Testis (tissue), 2 donors: ENCODE data around the gene PIGW.

Experiments used
- POLR2A ChIP-seq: fragments of 450-650 bp; IDR thresholded peaks from one replicate; pipeline ENCODE4 v1.6.1; 2017; ENCODE audit warnings: antibody characterized with exemption, mild to moderate bottlenecking, moderate library complexity
- TF ChIP-seq, protein P1 (sequence below), 3 experiments: fragments of 450-650 bp in 2 of 3; fragments of 200-600 bp in 1 of 3; sonication (generic) in 1 of 3; IDR thresholded peaks; one replicate each; pipeline ENCODE4 v1.5.1; 2016 to 2019; ENCODE audit warnings: antibody characterized with exemption in 3 of 3, mild to moderate bottlenecking in 2 of 3, moderate library complexity in 1 of 3

GRCh38 chr17:36546418-36547093 lies 11.8 kb downstream of the PIGW start:
- no peak for TF ChIP-seq POLR2A
- TF ChIP-seq, protein P1, sequence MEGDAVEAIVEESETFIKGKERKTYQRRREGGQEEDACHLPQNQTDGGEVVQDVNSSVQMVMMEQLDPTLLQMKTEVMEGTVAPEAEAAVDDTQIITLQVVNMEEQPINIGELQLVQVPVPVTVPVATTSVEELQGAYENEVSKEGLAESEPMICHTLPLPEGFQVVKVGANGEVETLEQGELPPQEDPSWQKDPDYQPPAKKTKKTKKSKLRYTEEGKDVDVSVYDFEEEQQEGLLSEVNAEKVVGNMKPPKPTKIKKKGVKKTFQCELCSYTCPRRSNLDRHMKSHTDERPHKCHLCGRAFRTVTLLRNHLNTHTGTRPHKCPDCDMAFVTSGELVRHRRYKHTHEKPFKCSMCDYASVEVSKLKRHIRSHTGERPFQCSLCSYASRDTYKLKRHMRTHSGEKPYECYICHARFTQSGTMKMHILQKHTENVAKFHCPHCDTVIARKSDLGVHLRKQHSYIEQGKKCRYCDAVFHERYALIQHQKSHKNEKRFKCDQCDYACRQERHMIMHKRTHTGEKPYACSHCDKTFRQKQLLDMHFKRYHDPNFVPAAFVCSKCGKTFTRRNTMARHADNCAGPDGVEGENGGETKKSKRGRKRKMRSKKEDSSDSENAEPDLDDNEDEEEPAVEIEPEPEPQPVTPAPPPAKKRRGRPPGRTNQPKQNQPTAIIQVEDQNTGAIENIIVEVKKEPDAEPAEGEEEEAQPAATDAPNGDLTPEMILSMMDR (IDR thresholded peaks at IDR 0.05) = no peak
